GM21619 (cell line): ENCODE data around the gene MMRN2.

Experiments
- ATAC-seq: cut with Tn5 transposase; IDR thresholded peaks from one replicate; pipeline ENCODE4 v1.9.1; 2021; ENCODE audit not compliant: unreplicated experiment

Gene MMRN2

DNA sequence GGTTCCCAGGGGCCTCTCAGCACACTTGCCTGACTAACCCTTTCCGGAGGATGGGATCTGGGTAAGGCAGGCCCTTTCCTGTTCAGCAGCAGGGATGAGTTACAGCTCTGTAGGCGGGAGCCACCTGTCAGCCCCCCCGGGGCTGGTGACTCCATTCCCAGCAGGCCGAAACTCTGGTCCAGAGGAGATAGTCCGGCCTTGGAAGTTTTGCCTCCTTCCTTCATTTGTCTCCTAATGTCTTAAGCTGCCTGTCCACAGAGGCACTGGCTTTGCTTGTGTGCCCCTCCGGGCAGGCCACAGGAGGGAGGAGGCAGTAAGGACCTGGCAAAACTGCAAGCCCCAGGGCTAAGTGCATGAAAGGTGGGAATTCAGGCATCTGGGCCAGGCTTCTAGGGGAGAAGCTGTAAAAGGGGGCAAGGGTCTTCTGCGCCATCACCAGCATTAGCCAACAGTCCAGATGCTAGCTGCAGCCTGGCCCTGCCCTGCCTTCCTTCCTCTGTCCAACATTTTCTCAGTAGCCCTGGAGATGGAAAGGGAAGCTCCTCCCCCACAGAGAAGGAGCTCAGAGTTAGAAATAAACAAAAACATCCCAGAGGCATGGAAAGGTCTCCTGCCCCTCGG lies 12.1 kb upstream of the MMRN2 start:
- ATAC-seq: no peak

DNA sequence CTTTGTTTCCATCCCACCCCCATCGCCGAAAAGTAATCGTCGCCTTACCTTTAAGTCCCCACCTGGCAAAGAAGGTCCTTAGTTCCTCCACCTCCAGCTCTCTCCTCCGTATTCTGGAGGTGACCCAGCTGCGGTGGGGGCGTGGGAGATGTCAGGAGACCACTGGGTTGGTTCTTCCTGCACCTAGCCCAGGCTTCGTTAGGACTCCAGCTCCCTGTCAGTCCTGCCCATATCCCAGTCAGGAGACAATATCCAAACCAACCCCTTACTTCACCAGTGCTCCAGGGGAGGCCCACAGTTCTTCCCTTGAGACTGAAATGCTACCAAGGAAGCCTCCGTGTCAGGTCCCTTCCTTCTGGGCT lies 11.6 kb upstream of the MMRN2 start:
- ATAC-seq: no peak

DNA sequence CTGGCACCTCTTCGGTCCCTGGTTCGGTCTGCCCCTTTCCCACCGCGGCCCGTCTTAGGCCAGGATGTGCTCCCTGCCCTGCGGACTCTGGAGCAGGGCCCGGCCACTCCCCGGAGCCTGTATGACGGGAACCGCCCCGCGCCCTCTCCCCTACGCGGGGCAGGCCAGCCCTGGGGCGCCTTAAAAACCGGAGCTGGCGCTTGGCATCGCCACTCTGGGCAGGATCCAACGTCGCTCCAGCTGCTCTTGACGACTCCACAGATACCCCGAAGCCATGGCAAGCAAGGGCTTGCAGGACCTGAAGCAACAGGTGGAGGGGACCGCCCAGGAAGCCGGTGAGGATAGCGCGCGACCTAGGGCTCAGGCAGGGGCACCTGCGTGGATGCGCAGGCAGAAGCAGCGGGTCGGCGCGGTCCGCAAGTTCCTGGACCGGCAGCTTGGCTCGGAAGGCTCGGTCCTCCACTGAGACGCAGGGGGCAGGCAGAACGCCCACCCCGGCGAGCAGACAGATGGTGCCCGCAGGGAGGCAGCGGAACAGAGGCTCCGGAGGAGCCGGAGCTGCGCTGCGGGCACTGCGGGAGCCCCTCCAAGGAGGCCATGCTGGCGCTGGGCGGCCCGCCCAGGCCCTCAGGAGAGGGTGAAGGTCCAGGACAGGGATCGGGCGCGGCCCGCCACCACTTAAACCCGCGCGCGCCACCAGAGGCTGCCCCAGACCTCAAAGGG lies 11.0 kb upstream of the MMRN2 start, which contains the start of gene ADIRF:
Gene ADIRF (plus strand): TSS at position 212 of the 723 bp plus-strand sequence. CDS start 63 bp downstream, at position 275.
- no peak for ATAC-seq

DNA sequence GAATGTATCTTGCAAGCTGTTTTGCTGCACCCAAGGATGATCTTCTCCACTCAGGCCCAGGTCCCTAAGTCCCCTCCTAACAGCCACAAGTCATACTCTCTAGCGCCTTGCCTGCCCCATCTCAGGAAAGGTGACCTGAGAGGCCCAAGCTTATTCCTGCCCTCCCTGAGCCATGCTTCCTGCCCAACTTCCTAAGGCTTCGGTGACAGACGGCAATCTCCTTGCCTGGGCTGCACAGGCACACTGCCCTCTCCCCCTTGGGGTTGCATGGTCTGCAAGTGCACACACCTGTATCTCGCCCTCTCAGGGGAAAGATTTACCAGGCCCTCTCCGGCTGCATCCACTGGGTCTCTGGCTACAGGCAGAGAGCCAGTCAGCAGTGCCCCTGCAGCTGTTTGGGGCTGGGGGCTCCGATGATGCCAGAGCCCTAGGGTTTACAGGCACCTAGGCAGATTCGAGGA lies 10.1 kb upstream of the MMRN2 start:
- ATAC-seq: no peak

DNA sequence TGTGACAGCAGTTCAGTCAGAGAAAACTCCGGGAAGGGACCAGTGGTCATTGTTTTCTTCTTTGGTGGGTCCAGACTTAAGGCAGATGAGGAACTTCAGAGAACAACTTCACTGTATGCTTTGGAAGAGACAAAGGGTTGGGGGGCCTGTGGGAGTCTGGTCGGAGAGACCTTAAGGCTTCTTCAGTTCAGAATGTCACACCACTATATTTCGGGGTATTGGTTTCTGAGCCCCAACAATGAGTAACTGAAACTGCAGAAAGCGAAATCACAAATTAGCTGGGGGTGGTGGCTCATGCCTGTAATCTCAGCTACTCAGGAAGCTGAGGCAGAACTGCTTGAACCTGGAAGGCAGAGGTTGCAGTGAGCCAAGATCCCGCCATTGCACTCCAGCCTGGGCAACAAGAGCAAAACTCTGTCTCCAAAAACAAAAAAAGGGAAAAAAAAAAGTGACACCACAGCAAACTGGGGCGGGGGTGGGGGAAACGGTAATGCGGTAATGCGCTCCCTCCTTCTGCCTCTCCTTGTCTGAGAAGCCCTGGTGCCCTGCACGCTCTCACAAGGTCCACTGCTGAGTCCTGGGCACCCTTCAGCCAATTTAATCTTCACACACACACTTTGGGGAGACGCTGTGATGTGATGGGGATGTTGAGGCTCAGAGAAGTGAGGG lies 8.7 kb upstream of the MMRN2 start:
- no peak for ATAC-seq

DNA sequence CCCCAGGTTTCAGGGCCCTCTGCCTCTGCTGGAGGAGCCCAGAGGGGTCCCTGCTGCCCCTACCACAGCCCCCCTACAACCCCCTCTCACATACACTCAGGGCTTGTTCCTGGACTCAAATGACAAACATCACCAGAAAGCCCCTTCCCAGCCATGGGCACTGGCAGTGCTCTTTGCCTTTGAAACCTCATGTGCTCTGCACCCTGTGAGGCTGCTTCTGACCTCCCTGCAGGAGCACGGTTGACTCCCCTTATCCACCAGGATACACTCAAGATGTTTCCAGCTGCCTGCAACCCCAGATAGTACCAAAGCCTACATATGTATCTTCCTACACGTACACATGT lies 7.4 kb upstream of the MMRN2 start:
- no peak for ATAC-seq

DNA sequence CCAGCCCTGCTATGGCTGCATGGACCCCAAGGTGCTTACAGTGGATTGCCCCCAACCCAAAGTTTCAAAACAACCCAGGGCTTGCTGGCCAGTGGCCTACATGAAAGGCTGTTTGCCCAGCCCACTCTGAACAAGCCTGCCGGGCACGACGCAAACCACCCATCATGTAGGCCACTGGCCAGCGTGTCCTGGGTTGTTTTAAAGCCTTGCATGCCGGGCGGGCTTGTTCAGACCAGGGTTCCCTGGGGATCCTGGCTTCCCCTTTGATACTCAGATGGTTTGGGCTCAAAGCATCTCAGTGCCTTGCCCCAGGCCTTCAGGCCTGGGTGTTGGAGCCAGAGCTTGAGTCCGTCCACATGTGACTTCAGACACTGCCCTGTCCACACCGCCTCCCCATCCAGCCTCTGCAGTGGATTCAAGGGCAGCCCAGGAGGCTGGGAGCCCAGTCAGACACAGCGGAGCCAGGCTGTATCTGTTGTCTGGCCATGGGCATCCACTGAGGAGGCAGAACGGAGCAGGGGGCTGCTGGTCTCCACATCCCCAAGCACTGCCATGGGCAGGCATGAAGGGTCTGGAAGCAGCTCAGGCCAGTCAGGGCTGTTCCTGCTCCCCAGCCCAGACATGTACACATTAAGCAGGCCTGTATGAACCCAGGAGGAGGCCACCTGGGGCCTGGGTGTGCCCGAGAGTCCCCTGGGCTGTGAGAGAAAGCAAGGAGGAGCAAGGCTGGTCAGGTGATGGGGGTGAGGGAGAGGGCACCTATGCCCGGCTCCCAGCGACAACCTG lies 6.8 kb upstream of the MMRN2 start:
- no peak for ATAC-seq

DNA sequence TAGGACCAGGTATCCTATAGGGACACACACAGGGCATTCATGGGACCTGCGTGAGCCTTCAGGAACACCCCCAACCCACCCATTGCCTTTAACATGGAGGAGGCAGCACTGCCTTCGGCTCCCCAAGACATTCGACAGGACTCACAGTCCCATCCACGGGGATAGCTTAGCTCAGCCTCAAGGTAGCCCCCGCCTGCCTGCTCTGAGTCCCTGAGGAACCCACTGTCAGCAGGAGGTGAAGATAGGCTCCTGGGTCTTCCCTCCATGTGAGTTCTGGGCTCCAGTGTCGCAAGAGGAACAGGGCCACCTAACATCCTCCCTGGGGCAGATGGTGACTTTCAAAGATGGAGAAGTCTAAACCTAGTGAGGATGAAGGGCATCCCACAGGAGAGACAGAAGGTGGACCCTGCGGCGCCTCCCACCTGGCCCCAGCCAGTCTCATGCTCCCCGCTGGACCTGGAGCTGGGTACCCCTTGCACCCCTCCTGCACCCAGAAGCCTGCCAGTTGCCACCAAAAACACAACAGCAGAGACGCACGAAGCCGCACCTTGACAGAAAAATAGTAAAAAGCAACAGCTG lies 6.0 kb upstream of the MMRN2 start:
- no peak for ATAC-seq

DNA sequence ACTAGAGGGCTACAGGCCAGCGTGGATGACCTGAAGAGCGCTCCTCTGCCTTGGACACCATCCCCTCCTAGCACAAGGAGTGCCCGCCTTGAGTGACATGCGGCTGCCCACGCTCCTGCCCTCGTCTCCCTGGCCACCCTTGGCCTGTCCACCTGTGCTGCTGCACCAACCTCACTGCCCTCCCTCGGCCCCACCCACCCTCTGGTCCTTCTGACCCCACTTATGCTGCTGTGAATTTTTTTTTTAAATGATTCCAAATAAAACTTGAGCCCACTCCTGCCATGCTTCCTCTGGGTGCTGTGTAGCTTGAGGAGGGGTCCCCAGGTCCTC lies 5.5 kb upstream of the MMRN2 start:
- ATAC-seq: no peak

DNA sequence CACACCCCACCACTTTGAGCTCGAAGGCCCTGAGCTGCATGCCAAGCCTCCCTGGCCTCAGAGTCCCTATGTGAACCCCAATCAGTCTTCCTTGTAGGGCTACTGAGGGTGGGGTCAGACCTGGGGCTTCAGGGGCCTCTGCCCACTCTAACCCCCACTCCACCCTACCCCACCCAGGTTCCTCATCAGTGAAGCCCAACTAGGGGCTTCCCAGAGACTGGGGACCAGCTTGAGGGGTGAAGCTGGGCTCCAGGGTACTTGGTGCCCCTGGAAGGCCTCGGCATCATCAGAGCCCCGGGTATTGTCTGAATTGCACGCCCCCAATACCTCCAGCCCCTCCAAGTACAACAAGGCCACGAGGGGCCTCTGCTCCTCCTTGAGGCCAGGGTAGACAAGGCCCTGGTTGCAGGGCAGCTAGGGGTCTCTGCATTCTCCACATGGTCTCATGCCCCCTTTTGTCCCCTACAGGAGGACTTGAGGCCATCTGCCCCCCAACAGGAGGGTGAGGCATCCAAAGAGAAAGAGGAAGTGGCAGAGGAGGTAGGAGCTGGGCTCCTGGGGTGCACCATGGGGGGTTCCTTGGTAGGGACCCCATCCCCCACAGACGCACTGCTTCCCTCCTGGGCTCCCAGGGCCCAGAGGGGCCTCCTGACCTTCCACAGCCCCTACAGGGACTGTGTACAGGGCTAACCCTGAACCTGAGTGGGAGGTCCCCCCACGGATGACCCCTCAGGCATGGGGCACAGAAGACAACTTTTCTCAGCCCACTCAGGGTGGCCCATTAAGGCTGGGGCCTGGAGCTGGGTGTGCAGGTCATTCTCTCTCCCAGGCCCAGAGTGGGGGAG lies 4.9 kb upstream of the MMRN2 start:
- no peak for ATAC-seq

DNA sequence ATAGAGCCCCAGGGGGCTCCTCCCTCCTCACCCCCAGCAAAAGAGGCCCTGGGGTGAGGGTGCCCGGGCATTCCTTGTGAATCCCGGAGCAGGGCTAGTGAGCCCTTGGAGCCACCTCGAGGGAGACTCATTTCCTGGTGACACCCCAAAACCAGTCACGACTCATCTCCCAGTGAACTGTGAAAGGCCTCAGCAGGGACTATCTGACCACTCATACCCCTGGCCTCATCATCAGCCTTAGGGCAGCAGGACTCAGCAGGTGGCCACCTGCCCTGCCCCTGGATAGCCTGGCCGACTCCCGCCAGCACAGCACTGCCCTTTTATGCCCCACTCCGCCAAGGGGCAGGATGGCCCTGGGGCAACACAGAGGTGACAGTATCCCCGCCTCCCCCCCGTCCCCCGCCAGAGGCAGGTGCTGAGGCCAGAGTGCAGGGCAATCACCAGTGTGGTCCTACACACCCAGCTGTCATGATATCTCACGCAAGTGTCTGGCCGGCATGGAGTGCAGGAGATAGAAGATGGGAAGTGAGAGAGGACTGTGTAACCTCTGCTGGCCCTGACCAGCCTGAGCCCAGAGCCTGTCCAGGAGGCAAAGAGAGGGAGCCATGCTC lies 4.2 kb upstream of the MMRN2 start:
- no peak for ATAC-seq

DNA sequence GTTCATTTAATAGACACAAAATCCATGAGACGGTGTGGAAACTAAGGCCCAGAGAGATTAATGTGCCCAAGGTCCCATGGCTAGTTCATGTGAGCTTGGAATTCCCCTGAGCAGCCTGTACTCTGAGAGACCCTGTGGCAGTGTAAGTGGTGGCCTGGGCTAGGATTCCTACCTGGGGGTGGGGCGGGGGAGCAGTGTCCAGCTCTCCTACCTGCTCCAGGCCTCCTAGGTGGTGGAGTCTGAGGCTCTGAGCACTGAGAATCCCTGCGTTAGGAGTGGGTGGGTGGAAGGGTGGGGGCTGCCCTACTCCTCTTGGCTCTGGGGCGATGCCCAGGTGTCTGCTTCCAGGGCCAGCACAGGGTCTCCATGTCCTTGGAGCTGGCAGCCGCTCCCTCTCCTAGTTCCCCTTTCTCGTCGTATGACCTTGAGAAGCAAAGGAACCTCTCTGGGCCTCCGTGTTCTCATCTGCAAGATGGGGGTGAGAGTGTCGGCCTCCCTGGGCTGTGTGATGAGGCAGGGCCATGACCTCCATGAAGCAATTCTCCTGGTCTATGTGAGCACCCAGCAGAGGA lies 3.5 kb upstream of the MMRN2 start:
- no peak for ATAC-seq

DNA sequence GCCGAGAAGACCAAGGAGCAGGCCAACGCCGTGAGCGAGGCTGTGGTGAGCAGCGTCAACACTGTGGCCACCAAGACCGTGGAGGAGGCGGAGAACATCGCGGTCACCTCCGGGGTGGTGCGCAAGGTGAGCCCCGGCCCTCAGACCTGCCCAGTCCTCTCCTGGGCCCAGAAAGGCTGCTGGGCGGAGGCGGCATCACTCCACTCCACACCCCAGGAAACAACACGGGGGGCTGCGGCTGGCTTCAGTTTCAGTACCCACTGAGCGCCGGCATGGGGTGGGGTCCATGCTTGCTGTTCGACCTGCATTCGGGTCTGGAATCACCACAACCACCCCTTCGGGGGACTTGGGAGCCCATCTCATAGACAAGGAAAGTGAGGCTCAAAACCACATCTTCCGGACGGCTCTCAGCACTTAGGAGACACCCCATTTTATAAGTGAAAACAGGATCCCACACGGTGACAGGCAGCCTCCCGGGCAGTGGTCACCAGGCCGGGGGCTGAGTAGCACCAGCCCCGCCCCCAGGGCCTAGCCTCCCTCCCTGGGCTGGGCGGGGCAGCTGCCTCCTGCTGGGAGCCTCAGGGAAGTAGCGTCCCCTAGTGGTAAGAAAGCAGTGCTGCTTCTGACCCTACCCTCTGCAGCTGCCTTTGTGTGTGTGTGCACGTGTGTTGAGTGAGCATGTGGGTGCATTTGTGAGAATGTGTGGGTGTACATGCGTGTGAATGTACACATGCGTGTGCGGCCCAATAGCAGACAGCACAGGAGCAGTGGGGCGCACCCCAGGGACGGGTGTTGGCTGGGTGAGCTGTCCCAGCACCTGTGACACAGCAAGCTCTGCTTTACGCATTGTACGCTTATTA lies 2.8 kb upstream of the MMRN2 start:
- peak; percentile 54 for ATAC-seq

DNA sequence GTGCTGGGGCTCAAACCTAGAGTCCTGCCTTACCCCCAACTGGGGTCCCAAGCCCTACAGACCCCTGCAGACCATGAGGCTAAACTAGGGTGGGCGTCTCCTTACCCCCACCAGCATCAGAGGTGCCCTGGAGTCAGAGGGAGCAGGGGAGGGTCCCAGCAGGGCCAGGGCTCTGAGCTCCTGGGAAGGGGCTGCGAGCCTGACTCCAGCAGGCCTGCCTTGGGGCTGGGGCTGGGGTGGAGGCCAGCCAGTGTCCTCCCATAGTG lies 2.3 kb upstream of the MMRN2 start:
- ATAC-seq: no peak

DNA sequence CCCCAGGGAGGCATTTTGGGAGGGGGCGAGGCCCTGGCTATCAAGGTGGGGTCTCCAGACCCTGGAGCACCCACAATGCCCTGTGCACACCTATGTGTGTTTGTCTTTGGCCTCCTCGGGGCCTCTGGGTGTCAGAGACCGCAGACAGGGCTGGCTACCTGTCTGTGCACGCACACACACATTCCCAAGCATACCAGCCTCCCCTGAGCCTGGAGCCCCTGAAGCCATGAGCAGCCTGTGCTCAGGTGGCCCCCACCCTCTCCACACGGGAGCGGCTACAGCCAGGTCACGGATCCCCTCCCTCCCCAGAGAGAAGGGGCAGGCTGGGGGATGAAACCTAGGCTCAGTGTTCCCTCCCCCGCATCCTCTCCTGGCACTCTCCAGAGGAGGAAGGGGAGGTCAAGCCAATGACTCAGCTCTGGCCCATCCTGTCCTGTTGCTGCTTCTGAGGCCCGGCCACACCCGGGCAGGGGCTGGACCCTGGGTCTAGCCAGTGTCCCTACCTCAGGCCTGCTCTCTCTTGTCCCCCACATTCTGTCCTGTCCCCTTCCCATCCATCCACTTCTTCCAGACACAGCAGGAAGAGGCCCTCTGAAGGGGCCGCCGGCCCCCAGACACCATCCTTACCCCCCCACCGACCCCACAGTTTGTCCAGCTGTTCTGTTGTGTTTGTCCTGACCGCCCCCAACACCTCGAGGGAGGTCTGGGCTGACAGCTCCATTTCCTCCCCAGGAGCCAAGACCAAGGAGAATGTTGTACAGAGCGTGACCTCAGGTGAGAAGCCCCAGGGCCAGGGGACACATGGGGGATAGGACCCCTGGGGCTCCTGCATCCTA lies 1.7 kb upstream of the MMRN2 start:
- no peak for ATAC-seq

DNA sequence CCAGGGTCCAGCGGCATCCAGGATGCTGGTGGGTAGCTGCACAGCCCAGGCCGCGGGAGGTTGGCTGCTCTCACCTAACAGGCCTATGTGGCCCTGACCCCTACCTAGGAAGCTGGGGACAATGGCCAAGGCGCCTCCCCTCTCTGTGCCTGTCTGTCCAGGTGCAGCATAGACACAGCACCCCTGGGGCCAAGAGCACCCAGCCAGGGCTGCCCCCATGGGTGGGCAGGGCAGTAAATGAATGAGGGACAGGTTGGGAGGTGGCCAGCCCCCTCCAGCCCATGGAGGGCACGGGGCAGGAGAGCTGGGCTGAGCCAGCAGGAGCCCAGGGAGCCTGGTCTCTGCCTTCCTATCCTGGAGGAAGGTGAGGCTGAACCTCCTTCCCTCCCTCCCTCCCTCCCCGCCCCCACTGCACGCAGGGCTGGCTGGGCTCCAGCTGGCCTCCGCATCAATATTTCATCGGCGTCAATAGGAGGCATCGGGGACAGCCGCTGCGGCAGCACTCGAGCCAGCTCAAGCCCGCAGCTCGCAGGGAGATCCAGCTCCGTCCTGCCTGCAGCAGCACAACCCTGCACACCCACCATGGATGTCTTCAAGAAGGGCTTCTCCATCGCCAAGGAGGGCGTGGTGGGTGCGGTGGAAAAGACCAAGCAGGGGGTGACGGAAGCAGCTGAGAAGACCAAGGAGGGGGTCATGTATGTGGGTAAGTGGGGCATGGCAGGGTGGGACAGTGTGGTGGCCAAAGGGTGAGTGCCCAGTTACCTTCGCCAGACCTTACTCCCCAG lies 893 bp upstream of the MMRN2 start, which contains the start of gene SNCG:
Gene SNCG (plus strand): TSS at position 484 of the 785 bp plus-strand sequence. CDS start 99 bp downstream, at position 583.
- ATAC-seq: no peak

DNA sequence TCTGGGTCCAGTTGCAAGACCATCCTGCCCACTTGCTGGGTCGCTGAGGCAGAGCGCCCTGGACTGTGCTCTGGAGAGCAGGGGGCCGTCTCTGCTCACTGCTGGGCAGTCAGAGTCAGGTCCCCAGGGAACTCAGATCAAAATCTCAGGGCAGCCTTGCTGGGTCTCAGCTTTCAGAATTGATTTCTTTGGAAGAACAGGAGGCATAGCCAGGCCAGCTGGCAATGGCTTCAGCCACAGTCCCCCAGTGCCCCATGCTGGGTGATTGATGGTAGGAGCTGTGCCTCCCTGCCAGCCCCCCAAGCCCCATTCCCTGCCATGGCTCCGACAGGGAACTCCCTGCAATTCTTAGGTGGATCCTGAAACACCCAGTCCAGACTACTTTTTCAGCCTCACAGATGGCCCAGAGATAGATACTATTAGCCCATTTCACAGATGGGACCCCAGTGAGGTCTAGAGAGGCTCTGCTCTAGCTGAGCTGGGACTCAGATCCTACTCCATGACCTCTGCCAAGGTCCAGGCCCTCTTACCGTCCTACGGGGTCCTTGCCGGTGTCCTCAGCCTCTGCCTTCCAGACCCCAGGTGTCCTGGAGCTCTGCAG lies 467 bp downstream of the MMRN2 start:
- ATAC-seq: no peak
